A673 (cell line): Measurements from ENCODE around the gene KCNIP4. TPM values are rescaled to one million over a fixed set of nuclear protein-coding genes. Genes with fewer than 3 reads are reported as not detected.
A peak's percentile ranks its signal among the peaks of the same experiment; 100 is the strongest.

ENCODE experiments used
- BruUV-seq: library from RNA; stranded (reverse); fragments of 400-500 nt; replicated peaks from 2 replicates; lab custom pipeline; 2021; lab: Mats Ljungman, UMichigan
- CTCF ChIA-PET: fragments of 300-600 bp; sonication (Branson Sonifier 250); formaldehyde crosslinking; loops from one replicate; lab custom pipeline; 2022; ENCODE audit warnings: antibody characterized with exemption; lab: Charles Lee
- POLR2A ChIA-PET: fragments of 300-600 bp; sonication (Branson Sonifier 250); formaldehyde crosslinking; loops from one replicate; lab custom pipeline; 2022; ENCODE audit warnings: antibody characterized with exemption; ENCODE audit not compliant: low non-redundant PET; lab: Charles Lee
- DNase-seq: peaks from one replicate; pipeline ENCODE4 v3.0.0-alpha.2; 2015; ENCODE audit warnings: low spot score
- H3K27ac ChIP-seq: fragments of 200-600 bp; sonication (generic); 2 replicates; pipeline ENCODE4 v1.5.1; 2016; ENCODE audit warnings: mixed run types, low read depth, mild to moderate bottlenecking, mixed read lengths, antibody characterized with exemption, low read length; ENCODE audit not compliant: poor library complexity, severe bottlenecking
- H3K27me3 ChIP-seq: fragments of 200-600 bp; sonication (generic); replicated peaks from 2 replicates; pipeline ENCODE4 v1.6.1; 2017; ENCODE audit warnings: mixed run types, low read depth, mild to moderate bottlenecking, mixed read lengths, antibody characterized with exemption, low read length; ENCODE audit not compliant: insufficient read depth, poor library complexity
- H3K36me3 ChIP-seq: fragments of 200-600 bp; sonication (generic); 2 replicates; pipeline ENCODE4 v1.6.1; 2016; ENCODE audit warnings: mixed run types, mild to moderate bottlenecking, mixed read lengths, antibody characterized with exemption, low read length; ENCODE audit not compliant: insufficient read depth, poor library complexity, severe bottlenecking
- H3K4me1 ChIP-seq: fragments of 200-600 bp; sonication (generic); 2 replicates; pipeline ENCODE4 v1.6.1; 2017; ENCODE audit warnings: mixed run types, mild to moderate bottlenecking, mixed read lengths, antibody characterized with exemption, low read length; ENCODE audit not compliant: insufficient read depth, poor library complexity, severe bottlenecking
- H3K4me3 ChIP-seq: fragments of 200-600 bp; sonication (generic); 2 replicates; pipeline ENCODE4 v1.5.1; 2016; ENCODE audit warnings: low read depth, mixed run types, mild to moderate bottlenecking, mixed read lengths, low read length; ENCODE audit not compliant: poor library complexity, severe bottlenecking
- H3K9me3 ChIP-seq: fragments of 200-600 bp; sonication (generic); 2 replicates; pipeline ENCODE4 v1.6.1; 2016; ENCODE audit warnings: mixed run types, low read depth, mild to moderate bottlenecking, mixed read lengths, antibody characterized with exemption, low read length; ENCODE audit not compliant: poor library complexity, severe bottlenecking
- EZH2 ChIP-seq: fragments of 200-600 bp; sonication (generic); IDR thresholded peaks from 2 replicates; pipeline ENCODE4 v1.6.1; 2017; ENCODE audit warnings: borderline replicate concordance, low read depth, mild to moderate bottlenecking, mixed read lengths, antibody characterized with exemption, low read length; ENCODE audit not compliant: poor library complexity, severe bottlenecking
- intact Hi-C: fragments of 100-400 bp; cut with micrococcal nuclease; formaldehyde crosslinking; loops from one replicate; pipeline ENCODE4 v1.10.0; 2022; ENCODE audit not compliant: unreplicated experiment
- total RNA-seq: library from RNA; stranded (reverse); gene quantifications from 2 replicates; pipeline ENCODE4 v1.2.3, GENCODE V29; 2021
- TF ChIP-seq, protein P1 (sequence below): fragments of 300-800, 200-600 bp; sonication (generic); conservative IDR thresholded peaks from 2 replicates; pipeline ENCODE4 v1.5.1; 2017; ENCODE audit warnings: low read depth, mild to moderate bottlenecking, antibody characterized with exemption, low read length, moderate library complexity, mixed read lengths

KCNIP4 gene
- total RNA-seq, 1 experiment from 2014 or later, result not detected

GRCh38 chr4:21470535-21470934 is 478.0 kb downstream of the KCNIP4 start:
- peak; percentile 86 for DNase-seq
- ChIA-PET POLR2A (no interaction called here), CTCF (interaction anchor here (0.6 kb wide), 1 partner anchor 697 kb away, joined by 4 read pairs; no protein-coding TSS in a partner anchor)
- H3K9me3 ChIP-seq, result no peaks in the 10 kb centered on the region
- intact Hi-C loops, result no loop called here
- no peaks in the 10 kb centered on the region for H3K27me3 ChIP-seq
- no peak overlapping the region for H3K27ac ChIP-seq
- BruUV-seq, result no TSS peak
- no peaks in the 10 kb centered on the region for H3K36me3 ChIP-seq
- TF ChIP-seq, protein P1, sequence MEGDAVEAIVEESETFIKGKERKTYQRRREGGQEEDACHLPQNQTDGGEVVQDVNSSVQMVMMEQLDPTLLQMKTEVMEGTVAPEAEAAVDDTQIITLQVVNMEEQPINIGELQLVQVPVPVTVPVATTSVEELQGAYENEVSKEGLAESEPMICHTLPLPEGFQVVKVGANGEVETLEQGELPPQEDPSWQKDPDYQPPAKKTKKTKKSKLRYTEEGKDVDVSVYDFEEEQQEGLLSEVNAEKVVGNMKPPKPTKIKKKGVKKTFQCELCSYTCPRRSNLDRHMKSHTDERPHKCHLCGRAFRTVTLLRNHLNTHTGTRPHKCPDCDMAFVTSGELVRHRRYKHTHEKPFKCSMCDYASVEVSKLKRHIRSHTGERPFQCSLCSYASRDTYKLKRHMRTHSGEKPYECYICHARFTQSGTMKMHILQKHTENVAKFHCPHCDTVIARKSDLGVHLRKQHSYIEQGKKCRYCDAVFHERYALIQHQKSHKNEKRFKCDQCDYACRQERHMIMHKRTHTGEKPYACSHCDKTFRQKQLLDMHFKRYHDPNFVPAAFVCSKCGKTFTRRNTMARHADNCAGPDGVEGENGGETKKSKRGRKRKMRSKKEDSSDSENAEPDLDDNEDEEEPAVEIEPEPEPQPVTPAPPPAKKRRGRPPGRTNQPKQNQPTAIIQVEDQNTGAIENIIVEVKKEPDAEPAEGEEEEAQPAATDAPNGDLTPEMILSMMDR, result no peak
- TF ChIP-seq EZH2, result no peak
- peaks cover 3% of the 10 kb centered on the region for H3K4me1 ChIP-seq
- H3K4me3 ChIP-seq, result no peak overlapping the region

DNA sequence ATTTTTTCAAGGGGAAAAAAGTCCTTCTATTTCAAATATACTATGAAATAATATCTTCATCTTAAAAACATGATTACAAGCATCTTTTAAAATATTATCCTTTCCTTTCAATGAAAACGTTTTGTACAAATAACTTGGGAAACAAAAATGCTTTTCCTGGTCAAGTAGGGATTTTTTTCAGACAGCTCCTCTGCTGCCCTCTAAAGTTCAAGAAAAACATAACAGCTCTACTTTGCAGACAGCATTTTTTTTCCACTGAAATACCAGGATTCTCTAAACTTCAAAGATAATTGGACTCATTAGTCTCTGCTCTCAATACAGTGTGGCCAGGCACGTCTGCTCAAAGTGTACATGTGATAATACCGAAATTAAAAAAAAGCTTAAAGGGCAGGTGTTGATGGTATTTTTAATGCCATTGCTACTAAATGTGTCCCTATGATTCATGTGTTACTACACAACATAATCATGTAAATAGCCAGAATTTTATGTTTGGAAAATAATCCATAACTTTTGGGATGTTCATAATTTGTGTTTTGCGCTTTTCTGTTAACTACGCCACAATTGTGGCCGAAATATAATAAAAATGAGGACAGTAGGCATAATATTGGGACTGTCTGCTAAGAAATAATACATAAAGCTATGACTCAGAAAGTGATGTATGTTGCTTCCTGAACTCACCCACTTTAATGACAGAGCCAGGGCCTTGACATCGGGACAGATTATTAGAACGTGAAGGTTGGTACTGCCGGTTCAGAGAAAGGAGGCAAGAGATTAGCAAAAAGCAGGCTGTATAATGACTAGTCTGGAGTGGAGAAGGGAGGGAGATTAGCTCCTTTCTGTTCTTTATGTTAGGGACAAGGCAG is 478.9 kb downstream of the KCNIP4 start:
- intact Hi-C loops, result loop anchor here (5.0 kb wide), 1 partner anchor 697 kb away; no protein-coding TSS in a partner anchor
- BruUV-seq, result no TSS peak
- POLR2A ChIA-PET, result no interaction called here

GRCh38 chr4:21467551-21467950 is 481.0 kb downstream of the KCNIP4 start:
- no peak for TF ChIP-seq EZH2
- TF ChIP-seq, protein P1, result no peak
- H3K4me1 ChIP-seq, result peaks cover 3% of the 10 kb centered on the region
- DNase-seq, result no peak
- no peak overlapping the region for H3K4me3 ChIP-seq
- no peaks in the 10 kb centered on the region for H3K36me3 ChIP-seq
- no TSS peak for BruUV-seq
- CTCF ChIA-PET, result no interaction called here
- no peak overlapping the region for H3K27ac ChIP-seq
- H3K9me3 ChIP-seq, result no peaks in the 10 kb centered on the region
- intact Hi-C loops, result loop anchor here (5.0 kb wide), 1 partner anchor 695 kb away; no protein-coding TSS in a partner anchor
- POLR2A ChIA-PET, result no interaction called here
- no peaks in the 10 kb centered on the region for H3K27me3 ChIP-seq

More for the DNA sequence above, 478.9 kb downstream of the KCNIP4 start:
- no peaks in the 10 kb centered on the region for H3K9me3 ChIP-seq
- peak; percentile 23 for DNase-seq
- H3K27ac ChIP-seq, result no peak overlapping the region
- CTCF ChIA-PET, result interaction anchor here (1.1 kb wide), 1 partner anchor 696 kb away, joined by 11 read pairs; no protein-coding TSS in a partner anchor
- no peaks in the 10 kb centered on the region for H3K27me3 ChIP-seq
- H3K36me3 ChIP-seq, result no peaks in the 10 kb centered on the region
- TF ChIP-seq, protein P1, result peak; percentile 64
- no peak for TF ChIP-seq EZH2
- peaks cover 3% of the 10 kb centered on the region for H3K4me1 ChIP-seq
- no peak overlapping the region for H3K4me3 ChIP-seq
